MCF 10A (cell line): ENCODE measurements around the gene SLAMF1. TPM values are rescaled to one million over a fixed set of nuclear protein-coding genes. Genes with fewer than 3 reads are reported as not detected.

Experiments
- BruUV-seq: library from RNA; stranded (reverse); fragments of 400-500 nt; replicated peaks from 2 replicates; lab custom pipeline; 2021; lab: Mats Ljungman, UMichigan
- CTCF ChIA-PET: fragments of 300-600 bp; sonication (Branson Sonifier 250); formaldehyde crosslinking; extraction: SDS; loops from one replicate; lab custom pipeline; 2021; ENCODE audit warnings: antibody characterized with exemption, inconsistent platforms; lab: Yijun Ruan, JAX
- POLR2A ChIA-PET: fragments of 300-600, 350-650 bp; sonication (Branson Sonifier 250); formaldehyde crosslinking; extraction: SDS; loops from one replicate; lab custom pipeline; 2020; ENCODE audit warnings: antibody characterized with exemption, inconsistent platforms; lab: Yijun Ruan, JAX
- DNase-seq: peaks from one replicate; pipeline ENCODE4 v3.0.0-alpha.2; 2018; ENCODE audit not compliant: unreplicated experiment
- H3K27ac Mint-ChIP-seq: one replicate; pipeline ENCODE4 v1.8.0; 2022; ENCODE audit warnings: mild to moderate bottlenecking, low read depth, mixed read lengths; ENCODE audit not compliant: unreplicated experiment
- H3K27me3 Mint-ChIP-seq: one replicate; pipeline ENCODE4 v1.8.0; 2022; ENCODE audit warnings: mixed read lengths; ENCODE audit not compliant: insufficient read depth, unreplicated experiment
- H3K36me3 Mint-ChIP-seq: one replicate; pipeline ENCODE4 v1.8.0; 2022; ENCODE audit warnings: mild to moderate bottlenecking, moderate library complexity, mixed read lengths; ENCODE audit not compliant: insufficient read depth, unreplicated experiment
- H3K4me1 Mint-ChIP-seq: one replicate; pipeline ENCODE4 v1.8.0; 2022; ENCODE audit warnings: mixed read lengths; ENCODE audit not compliant: insufficient read depth, unreplicated experiment
- H3K4me3 Mint-ChIP-seq: one replicate; pipeline ENCODE4 v1.8.0; 2022; ENCODE audit warnings: mild to moderate bottlenecking, moderate library complexity, mixed read lengths; ENCODE audit not compliant: unreplicated experiment
- H3K9me3 Mint-ChIP-seq: one replicate; pipeline ENCODE4 v1.8.0; 2022; ENCODE audit warnings: mixed read lengths; ENCODE audit not compliant: unreplicated experiment
- CTCF ChIP-seq: fragments of 200-600 bp; IDR thresholded peaks from one replicate; pipeline ENCODE4 v1.8.0; 2022; ENCODE audit warnings: antibody characterized with exemption, mild to moderate bottlenecking; ENCODE audit not compliant: unreplicated experiment
- intact Hi-C: fragments of 100-400 bp; cut with micrococcal nuclease; formaldehyde crosslinking; loops from 2 replicates; pipeline ENCODE4 v1.14.1; 2022
- total RNA-seq: library from RNA; stranded (reverse); gene quantifications from 2 replicates; pipeline ENCODE4 v1.2.3, GENCODE V29; 2022

SLAMF1 gene
- total RNA-seq, 1 experiment from 2014 or later: not detected

- intact Hi-C loops: loop anchor here (1.0 to 10.0 kb wide), 8 partner anchors 51 to 314 kb away; partner anchors contain the start of gene ITLN2
- Mint-ChIP-seq H3K4me3 (no peak overlapping the region), H3K27me3 (peaks cover 31% of the 10 kb centered on the region), H3K27ac (no peak overlapping the region), H3K36me3 (no peaks in the 10 kb centered on the region), H3K9me3 (peaks cover 2% of the 10 kb centered on the region), H3K4me1 (no peaks in the 10 kb centered on the region)
- ChIA-PET CTCF (interaction anchor here (0.5 to 9.5 kb wide), 80 partner anchors 9 to 822 kb away, joined by 3 to 97 read pairs (median 4); partner anchors contain the start of genes CD48, ITLN1, ITLN2 and SLAMF7), POLR2A (interaction anchor here (0.6 to 1.6 kb wide), 6 partner anchors 8 to 312 kb away, joined by 3 to 5 read pairs (median 3); no protein-coding TSS in a partner anchor)
- TF ChIP-seq CTCF: peak; percentile 90
- peak; percentile 74 for DNase-seq
- BruUV-seq: no TSS peak
Observed at GRCh38 chr1:160675641-160676410, 29.0 kb upstream of the SLAMF1 start.

- intact Hi-C loops: loop anchor here (2.0 to 10.0 kb wide), 2 partner anchors 102 to 250 kb away; no protein-coding TSS in a partner anchor
- peaks cover 8% of the 10 kb centered on the region for H3K9me3 Mint-ChIP-seq
- ChIA-PET POLR2A (no interaction called here), CTCF (interaction anchor here (0.6 to 9.5 kb wide), 45 partner anchors 10 to 716 kb away, joined by 3 to 97 read pairs (median 5); partner anchors contain the start of gene ITLN2)
- H3K4me3 Mint-ChIP-seq: no peak overlapping the region
- H3K36me3 Mint-ChIP-seq: no peaks in the 10 kb centered on the region
- no peak for DNase-seq
- H3K27me3 Mint-ChIP-seq: peaks cover 33% of the 10 kb centered on the region
- BruUV-seq: no TSS peak
- no peak overlapping the region for H3K27ac Mint-ChIP-seq
- no peak for TF ChIP-seq CTCF
- H3K4me1 Mint-ChIP-seq: no peaks in the 10 kb centered on the region
Observed at GRCh38 chr1:160674415-160674814, 27.6 kb upstream of the SLAMF1 start.

- intact Hi-C loops: loop anchor here (10.0 kb wide), 1 partner anchor 248 kb away; no protein-coding TSS in a partner anchor
- Mint-ChIP-seq H3K4me1 (no peaks in the 10 kb centered on the region), H3K27ac (no peak overlapping the region), H3K4me3 (no peak overlapping the region), H3K9me3 (peaks cover 11% of the 10 kb centered on the region), H3K27me3 (peaks cover 27% of the 10 kb centered on the region), H3K36me3 (no peaks in the 10 kb centered on the region)
- ChIA-PET CTCF (interaction anchor here (0.6 to 4.4 kb wide), 21 partner anchors 8 to 465 kb away, joined by 3 to 40 read pairs (median 6); no protein-coding TSS in a partner anchor), POLR2A (interaction anchor here (0.6 to 1.3 kb wide), 2 partner anchors 14 to 196 kb away, joined by 3 read pairs; no protein-coding TSS in a partner anchor)
- TF ChIP-seq CTCF: no peak
- no TSS peak for BruUV-seq
- no peak for DNase-seq
Observed at GRCh38 chr1:160672789-160673695, 26.2 kb upstream of the SLAMF1 start.
